ENCODE measurements around the gene SMYD5. TPM values are rescaled to one million over a fixed set of nuclear protein-coding genes. Genes with fewer than 3 reads are reported as not detected.

The SMYD5 gene
- total and polyA plus RNA-seq, 2 donors (not counting 1 experiment from before 2014, with no cell fraction given) = 31.9 to 41.0 TPM

DNA sequence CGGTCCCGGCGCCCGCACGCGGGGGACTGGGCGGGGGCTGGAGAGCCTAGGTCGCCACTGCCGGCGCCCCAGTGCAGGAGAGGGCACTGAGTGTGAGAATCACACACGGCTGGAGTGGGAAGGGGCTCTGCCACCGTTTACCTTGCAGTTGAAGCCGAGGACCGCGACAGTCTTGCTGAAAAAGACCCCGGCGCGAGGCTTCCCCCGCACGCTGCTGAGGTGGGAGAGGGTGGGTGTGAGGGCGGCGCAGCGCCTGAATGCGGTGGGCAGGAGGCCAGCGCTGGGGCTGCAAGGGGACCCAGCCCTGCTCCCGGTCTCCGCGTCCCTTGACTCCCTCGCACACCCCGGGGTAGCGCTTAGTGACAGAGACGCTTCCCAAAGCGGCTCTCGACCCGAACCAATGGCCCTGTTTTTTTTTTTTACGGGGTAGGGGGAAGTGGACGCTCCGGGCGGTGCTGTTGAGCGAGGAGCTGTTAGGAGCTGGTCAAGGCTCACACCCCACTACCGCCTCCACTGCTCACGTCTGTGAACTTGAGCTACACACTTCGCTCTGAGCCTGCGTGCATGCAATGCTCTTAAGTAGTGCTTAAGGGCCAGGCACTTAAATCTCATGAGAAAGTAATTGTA is 10.9 kb upstream of the SMYD5 start:
- peak overlapping the region; percentile 59 for H3K4me3 Mint-ChIP-seq
- H2AFZ ChIP-seq (ENCODE audit: insufficient read depth, low read depth, low read length, poor library complexity, severe bottlenecking) = peak overlapping the region; percentile 54
- ChIA-PET CTCF (no interaction called here), POLR2A (interaction anchor here (0.7 kb wide), 1 partner anchor 9 kb away, joined by 3 read pairs; no protein-coding TSS in a partner anchor)
- no peaks in the 10 kb centered on the region for H3K36me3 ChIP-seq (replicated peaks in 1 of 2; ENCODE audit: control extremely low read depth in 1 of 2, control insufficient read depth in 1 of 2, extremely low read depth in 1 of 2, insufficient read depth in 2 of 2, low read length in 1 of 2)
- TF ChIP-seq, protein P1, sequence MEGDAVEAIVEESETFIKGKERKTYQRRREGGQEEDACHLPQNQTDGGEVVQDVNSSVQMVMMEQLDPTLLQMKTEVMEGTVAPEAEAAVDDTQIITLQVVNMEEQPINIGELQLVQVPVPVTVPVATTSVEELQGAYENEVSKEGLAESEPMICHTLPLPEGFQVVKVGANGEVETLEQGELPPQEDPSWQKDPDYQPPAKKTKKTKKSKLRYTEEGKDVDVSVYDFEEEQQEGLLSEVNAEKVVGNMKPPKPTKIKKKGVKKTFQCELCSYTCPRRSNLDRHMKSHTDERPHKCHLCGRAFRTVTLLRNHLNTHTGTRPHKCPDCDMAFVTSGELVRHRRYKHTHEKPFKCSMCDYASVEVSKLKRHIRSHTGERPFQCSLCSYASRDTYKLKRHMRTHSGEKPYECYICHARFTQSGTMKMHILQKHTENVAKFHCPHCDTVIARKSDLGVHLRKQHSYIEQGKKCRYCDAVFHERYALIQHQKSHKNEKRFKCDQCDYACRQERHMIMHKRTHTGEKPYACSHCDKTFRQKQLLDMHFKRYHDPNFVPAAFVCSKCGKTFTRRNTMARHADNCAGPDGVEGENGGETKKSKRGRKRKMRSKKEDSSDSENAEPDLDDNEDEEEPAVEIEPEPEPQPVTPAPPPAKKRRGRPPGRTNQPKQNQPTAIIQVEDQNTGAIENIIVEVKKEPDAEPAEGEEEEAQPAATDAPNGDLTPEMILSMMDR (IDR thresholded peaks at IDR 0.05) = no peak
- no peak for TF ChIP-seq EZH2 (IDR thresholded peaks at IDR 0.05; ENCODE audit: borderline replicate concordance, insufficient read depth, low read depth, low read length, poor library complexity, severe bottlenecking)
- no peaks in the 10 kb centered on the region for H4K20me1 ChIP-seq (ENCODE audit: control insufficient read depth, insufficient read depth, low read length, poor library complexity, severe bottlenecking)
- intact Hi-C loops (cut with micrococcal nuclease) = no loop called here
- DNase-seq (no peak), ATAC-seq (ENCODE audit: low read depth) (no peak)
- no peak overlapping the region for H3K27ac Mint-ChIP-seq
- H3K27ac ChIP-seq (ENCODE audit: low read length in 2 of 2) = no peak overlapping the region
- H3K9ac ChIP-seq (ENCODE audit: low read length) = peak overlapping the region; percentile 37
- H3K4me2 ChIP-seq (replicated peaks; ENCODE audit: low read depth, low read length, poor library complexity, severe bottlenecking) = peak overlapping the region; percentile 77
- H3K79me2 ChIP-seq (ENCODE audit: control insufficient read depth, insufficient read depth, low read length) = no peaks in the 10 kb centered on the region
- WGBS (ENCODE audit: insufficient coverage) = 12% methylated on average over 35 of the region's 44 CpGs
- no peaks in the 10 kb centered on the region for H3K9me3 Mint-ChIP-seq (ENCODE audit: insufficient read depth)
- peaks cover 0 to 52% (median 20%) of the 10 kb centered on the region in 4 experiments for H3K27me3 ChIP-seq (replicated peaks in 1 of 4; ENCODE audit: control extremely low read depth in 1 of 4, control insufficient read depth in 3 of 4, insufficient read depth in 4 of 4, low read length in 3 of 4)
- peak overlapping the region in 3 of 5 experiments; percentile 29 to 40 (median 39) for H3K4me3 ChIP-seq (ENCODE audit: control extremely low read depth in 1 of 5, extremely low read depth in 1 of 5, insufficient read depth in 1 of 5, low read depth in 2 of 5, low read length in 4 of 5)
- peaks cover 0 to 16% (median 1%) of the 10 kb centered on the region in 3 donors for H3K9me3 ChIP-seq (ENCODE audit: control extremely low read depth in 1 of 3, control insufficient read depth in 2 of 3, insufficient read depth in 1 of 3, low read length in 2 of 3)
- peaks cover 11% of the 10 kb centered on the region for H3K4me1 Mint-ChIP-seq
- H3K27me3 Mint-ChIP-seq = peaks cover 57% of the 10 kb centered on the region
- H3K4me1 ChIP-seq (ENCODE audit: control insufficient read depth in 2 of 2, insufficient read depth in 2 of 2, low read length in 2 of 2) = peaks cover 14 to 17% of the 10 kb centered on the region in 2 donors

GRCh38 chr2:73205611-73206010 is 8.4 kb upstream of the SMYD5 start:
- H3K36me3 ChIP-seq (replicated peaks in 1 of 2; ENCODE audit: control extremely low read depth in 1 of 2, control insufficient read depth in 1 of 2, extremely low read depth in 1 of 2, insufficient read depth in 2 of 2, low read length in 1 of 2) = no peaks in the 10 kb centered on the region
- ChIA-PET POLR2A (no interaction called here), CTCF (no interaction called here)
- no peak overlapping the region for H3K27ac Mint-ChIP-seq
- TF ChIP-seq, protein P1 (IDR thresholded peaks at IDR 0.05) = no peak
- TF ChIP-seq EZH2 (IDR thresholded peaks at IDR 0.05; ENCODE audit: borderline replicate concordance, insufficient read depth, low read depth, low read length, poor library complexity, severe bottlenecking) = no peak
- no peak overlapping the region for H3K4me3 ChIP-seq (ENCODE audit: control extremely low read depth in 1 of 5, extremely low read depth in 1 of 5, insufficient read depth in 1 of 5, low read depth in 2 of 5, low read length in 4 of 5)
- H3K9me3 ChIP-seq (ENCODE audit: control extremely low read depth in 1 of 3, control insufficient read depth in 2 of 3, insufficient read depth in 1 of 3, low read length in 2 of 3) = peaks cover 0 to 16% (median 1%) of the 10 kb centered on the region in 3 donors
- no peaks in the 10 kb centered on the region for H3K9me3 Mint-ChIP-seq (ENCODE audit: insufficient read depth)
- DNase-seq (no peak), ATAC-seq (ENCODE audit: low read depth) (no peak)
- no peak overlapping the region for H3K27ac ChIP-seq (ENCODE audit: low read length in 2 of 2)
- no peak overlapping the region for H3K4me2 ChIP-seq (replicated peaks; ENCODE audit: low read depth, low read length, poor library complexity, severe bottlenecking)
- WGBS (ENCODE audit: insufficient coverage) = 90% methylated on average over 2 of the region's 6 CpGs
- H2AFZ ChIP-seq (ENCODE audit: insufficient read depth, low read depth, low read length, poor library complexity, severe bottlenecking) = no peak overlapping the region
- H3K4me1 ChIP-seq (ENCODE audit: control insufficient read depth in 2 of 2, insufficient read depth in 2 of 2, low read length in 2 of 2) = peaks cover 14 to 17% of the 10 kb centered on the region in 2 donors
- peaks cover 0 to 59% (median 16%) of the 10 kb centered on the region in 4 experiments for H3K27me3 ChIP-seq (replicated peaks in 1 of 4; ENCODE audit: control extremely low read depth in 1 of 4, control insufficient read depth in 3 of 4, insufficient read depth in 4 of 4, low read length in 3 of 4)
- H3K9ac ChIP-seq (ENCODE audit: low read length) = no peak overlapping the region
- H3K79me2 ChIP-seq (ENCODE audit: control insufficient read depth, insufficient read depth, low read length) = no peaks in the 10 kb centered on the region
- peaks cover 11% of the 10 kb centered on the region for H3K4me1 Mint-ChIP-seq
- intact Hi-C loops (cut with micrococcal nuclease) = no loop called here
- H3K4me3 Mint-ChIP-seq = no peak overlapping the region
- peaks cover 55% of the 10 kb centered on the region for H3K27me3 Mint-ChIP-seq
- no peaks in the 10 kb centered on the region for H4K20me1 ChIP-seq (ENCODE audit: control insufficient read depth, insufficient read depth, low read length, poor library complexity, severe bottlenecking)

Data from B cell (primary cell).